Nephron progenitor cell (in vitro differentiated cells): ENCODE measurements around the gene NTHL1.

Source experiments
- DNase-seq: peaks from one replicate; pipeline ENCODE4 v3.0.0; 2021
- H3K27ac Mint-ChIP-seq: 2 replicates; pipeline ENCODE4 v1.8.0; 2021; ENCODE audit warnings: mild to moderate bottlenecking, moderate library complexity, mixed read lengths
- H3K27me3 Mint-ChIP-seq: 2 replicates; pipeline ENCODE4 v1.8.0; 2021; ENCODE audit warnings: mild to moderate bottlenecking, low read depth, mixed read lengths; ENCODE audit not compliant: poor library complexity
- H3K36me3 Mint-ChIP-seq: 2 replicates; pipeline ENCODE4 v1.8.0; 2021; ENCODE audit warnings: low read depth, mixed read lengths
- H3K4me1 Mint-ChIP-seq: 2 replicates; pipeline ENCODE4 v1.8.0; 2021; ENCODE audit warnings: mixed read lengths
- H3K4me3 Mint-ChIP-seq: 2 replicates; pipeline ENCODE4 v1.8.0; 2021; ENCODE audit warnings: mild to moderate bottlenecking, moderate library complexity, mixed read lengths
- H3K9me3 Mint-ChIP-seq: 2 replicates; pipeline ENCODE4 v1.8.0; 2021; ENCODE audit warnings: mild to moderate bottlenecking, moderate library complexity, mixed read lengths
- TF ChIP-seq, protein P1 (sequence below): fragments of 200-600 bp; sonication (generic); IDR thresholded peaks from 2 replicates; pipeline ENCODE4 v1.5.0; 2021; ENCODE audit warnings: antibody characterized with exemption

The NTHL1 gene

DNA sequence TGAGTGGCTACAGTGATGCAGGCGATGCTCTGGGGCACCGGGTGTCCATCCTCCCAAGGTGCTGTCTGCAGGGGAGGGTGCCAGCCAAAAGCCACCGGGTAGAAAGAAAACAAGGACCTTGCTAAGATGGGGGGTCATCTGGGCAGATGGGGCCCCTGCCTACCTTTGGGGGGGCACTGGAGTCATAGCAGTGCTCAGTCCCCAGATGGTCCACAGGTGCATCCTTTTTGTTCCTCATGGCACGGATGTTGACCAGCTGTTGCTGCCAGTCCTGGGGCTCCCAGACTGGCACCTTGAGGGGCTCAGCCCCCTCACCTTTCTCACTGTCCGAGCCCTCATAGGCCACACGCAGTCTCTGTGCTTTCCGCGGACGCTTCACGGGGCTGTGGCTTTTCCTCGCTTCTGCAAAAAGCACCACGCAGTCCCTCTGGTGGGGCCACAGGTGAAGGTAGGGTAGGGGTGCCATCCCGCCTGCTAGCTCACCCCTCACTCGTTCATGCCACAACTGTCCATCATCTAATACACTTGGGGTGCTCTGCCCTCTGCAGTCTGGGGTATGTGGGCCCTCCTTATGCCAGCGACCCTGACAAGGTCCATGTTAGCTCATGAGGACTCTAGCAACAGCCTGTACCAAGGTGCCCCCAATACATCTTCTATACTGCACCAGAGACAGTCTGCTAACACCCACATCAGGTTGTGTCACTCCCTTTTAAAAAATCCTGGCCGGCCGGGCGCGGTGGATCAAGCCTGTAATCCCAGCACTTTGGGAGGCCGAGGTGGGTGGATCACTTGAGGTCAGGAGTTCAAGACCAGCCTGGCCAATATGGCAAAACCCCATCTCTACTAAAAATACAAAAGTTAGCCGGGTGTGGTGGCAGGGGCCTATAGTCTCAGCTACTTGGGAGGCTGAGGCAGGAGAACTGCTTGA, 1.4 kb downstream of the NTHL1 start:
- Mint-ChIP-seq H3K27me3 (peaks cover 3% of the 10 kb centered on the region), H3K36me3 (peaks cover 6% of the 10 kb centered on the region), H3K4me1 (peaks cover 32% of the 10 kb centered on the region), H3K9me3 (no peaks in the 10 kb centered on the region), H3K4me3 (peak overlapping the region; percentile 92), H3K27ac (peak overlapping the region; percentile 58)
- TF ChIP-seq, protein P1, sequence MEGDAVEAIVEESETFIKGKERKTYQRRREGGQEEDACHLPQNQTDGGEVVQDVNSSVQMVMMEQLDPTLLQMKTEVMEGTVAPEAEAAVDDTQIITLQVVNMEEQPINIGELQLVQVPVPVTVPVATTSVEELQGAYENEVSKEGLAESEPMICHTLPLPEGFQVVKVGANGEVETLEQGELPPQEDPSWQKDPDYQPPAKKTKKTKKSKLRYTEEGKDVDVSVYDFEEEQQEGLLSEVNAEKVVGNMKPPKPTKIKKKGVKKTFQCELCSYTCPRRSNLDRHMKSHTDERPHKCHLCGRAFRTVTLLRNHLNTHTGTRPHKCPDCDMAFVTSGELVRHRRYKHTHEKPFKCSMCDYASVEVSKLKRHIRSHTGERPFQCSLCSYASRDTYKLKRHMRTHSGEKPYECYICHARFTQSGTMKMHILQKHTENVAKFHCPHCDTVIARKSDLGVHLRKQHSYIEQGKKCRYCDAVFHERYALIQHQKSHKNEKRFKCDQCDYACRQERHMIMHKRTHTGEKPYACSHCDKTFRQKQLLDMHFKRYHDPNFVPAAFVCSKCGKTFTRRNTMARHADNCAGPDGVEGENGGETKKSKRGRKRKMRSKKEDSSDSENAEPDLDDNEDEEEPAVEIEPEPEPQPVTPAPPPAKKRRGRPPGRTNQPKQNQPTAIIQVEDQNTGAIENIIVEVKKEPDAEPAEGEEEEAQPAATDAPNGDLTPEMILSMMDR = no peak
- DNase-seq = no peak

DNA sequence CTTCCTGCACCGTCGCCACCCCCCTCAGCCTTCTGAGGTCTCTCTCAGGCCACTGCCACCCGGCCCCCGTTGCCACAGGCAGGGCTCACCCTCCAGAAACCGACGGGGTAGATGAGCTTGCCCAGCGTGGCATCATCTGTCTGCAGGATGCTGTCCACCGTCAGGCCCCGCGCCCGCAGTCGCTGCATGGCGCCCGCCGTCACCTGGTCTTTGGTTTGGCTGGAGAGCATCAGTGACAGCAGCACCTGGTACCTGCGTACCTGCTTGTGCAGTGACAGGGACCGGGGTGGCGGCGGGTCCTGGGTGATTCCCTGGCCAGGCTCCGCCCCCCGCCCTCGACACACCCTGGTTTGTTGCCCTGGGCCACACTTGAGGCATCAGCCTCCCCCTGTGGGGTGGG, 3.1 kb downstream of the NTHL1 start:
- Mint-ChIP-seq H3K4me1 (peaks cover 35% of the 10 kb centered on the region), H3K36me3 (peaks cover 4% of the 10 kb centered on the region), H3K27me3 (peaks cover 3% of the 10 kb centered on the region), H3K4me3 (no peak overlapping the region), H3K27ac (no peak overlapping the region), H3K9me3 (no peaks in the 10 kb centered on the region)
- TF ChIP-seq, protein P1 = no peak
- DNase-seq = no peak

DNA sequence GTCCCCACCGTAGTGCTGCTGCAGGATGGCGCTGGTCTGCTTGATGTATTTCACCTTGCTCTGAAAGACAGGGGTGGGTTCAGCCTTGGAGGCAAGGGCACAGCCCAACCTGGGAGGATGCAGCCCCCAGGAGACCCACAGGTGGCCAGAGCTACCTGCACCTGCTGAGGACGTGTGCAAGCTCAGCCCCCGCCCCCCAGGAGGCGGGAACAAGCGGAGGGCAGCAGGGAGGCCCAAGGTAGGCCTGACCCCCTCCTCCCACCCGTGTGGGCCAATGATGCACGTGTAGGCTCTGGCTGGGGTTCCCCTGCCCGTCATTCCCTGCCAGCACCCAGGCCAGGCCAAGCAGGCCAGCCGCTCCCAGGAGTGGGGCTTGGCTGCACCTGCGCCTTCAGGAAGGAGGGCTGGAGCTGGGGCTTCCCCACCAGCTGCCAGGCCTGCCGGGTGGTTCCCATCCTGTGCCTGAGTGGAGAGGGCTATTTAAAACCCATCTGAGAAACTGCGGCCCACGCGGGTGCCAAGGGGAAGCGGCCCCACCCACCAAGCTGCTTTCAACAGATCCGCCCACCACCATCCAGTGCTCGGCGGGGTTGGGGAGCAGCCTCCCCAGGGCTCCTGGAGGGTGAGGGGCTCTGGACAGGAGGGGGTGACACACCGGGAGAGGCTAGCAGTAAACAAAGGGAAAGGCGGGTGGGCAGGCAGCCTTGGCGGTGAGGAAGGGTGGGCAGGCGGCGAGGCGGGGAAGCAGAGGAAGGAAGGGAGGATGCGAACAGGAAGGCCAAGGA, 3.8 kb downstream of the NTHL1 start:
- Mint-ChIP-seq H3K4me1 (peaks cover 37% of the 10 kb centered on the region), H3K36me3 (peaks cover 4% of the 10 kb centered on the region), H3K27me3 (peaks cover 3% of the 10 kb centered on the region), H3K4me3 (no peak overlapping the region), H3K9me3 (no peaks in the 10 kb centered on the region), H3K27ac (no peak overlapping the region)
- no peak for DNase-seq
- TF ChIP-seq, protein P1 = no peak

DNA sequence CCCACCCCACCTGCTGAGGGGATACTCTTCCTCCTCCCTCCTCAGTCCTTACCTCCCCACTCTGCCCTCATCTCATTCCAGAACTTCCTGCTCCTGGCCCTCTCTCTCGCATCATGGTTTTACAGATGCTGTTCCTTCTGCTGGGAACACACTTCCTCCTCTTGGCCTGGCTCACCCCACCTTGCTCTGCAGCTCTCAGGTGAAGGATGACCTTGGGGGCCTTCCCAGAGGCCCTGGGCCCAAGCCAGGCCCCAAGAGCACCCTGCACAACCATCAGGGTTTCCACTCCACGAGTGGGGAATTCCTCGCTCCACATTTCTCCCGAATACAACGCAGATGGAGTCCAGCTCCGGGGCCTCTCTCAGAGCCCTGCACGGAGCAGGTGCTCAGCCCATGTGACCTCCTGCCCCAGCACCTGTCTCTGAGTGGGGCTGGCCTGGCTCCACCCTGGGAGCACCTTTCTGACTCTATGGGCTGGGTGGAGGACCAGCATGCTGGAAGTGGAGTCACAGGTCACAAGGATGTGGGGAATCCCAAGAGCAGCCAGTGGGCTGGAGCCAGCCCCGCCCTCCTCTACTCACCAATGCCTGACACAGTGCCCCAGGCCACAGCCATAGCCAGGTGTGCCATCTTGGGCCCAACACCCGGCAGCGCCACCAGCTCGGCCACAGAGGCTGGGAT, 4.5 kb downstream of the NTHL1 start:
- DNase-seq = no peak
- Mint-ChIP-seq H3K9me3 (no peaks in the 10 kb centered on the region), H3K36me3 (peaks cover 4% of the 10 kb centered on the region), H3K4me1 (peaks cover 35% of the 10 kb centered on the region), H3K4me3 (no peak overlapping the region), H3K27me3 (peaks cover 3% of the 10 kb centered on the region), H3K27ac (peak overlapping the region; percentile 58)
- TF ChIP-seq, protein P1 = no peak

DNA sequence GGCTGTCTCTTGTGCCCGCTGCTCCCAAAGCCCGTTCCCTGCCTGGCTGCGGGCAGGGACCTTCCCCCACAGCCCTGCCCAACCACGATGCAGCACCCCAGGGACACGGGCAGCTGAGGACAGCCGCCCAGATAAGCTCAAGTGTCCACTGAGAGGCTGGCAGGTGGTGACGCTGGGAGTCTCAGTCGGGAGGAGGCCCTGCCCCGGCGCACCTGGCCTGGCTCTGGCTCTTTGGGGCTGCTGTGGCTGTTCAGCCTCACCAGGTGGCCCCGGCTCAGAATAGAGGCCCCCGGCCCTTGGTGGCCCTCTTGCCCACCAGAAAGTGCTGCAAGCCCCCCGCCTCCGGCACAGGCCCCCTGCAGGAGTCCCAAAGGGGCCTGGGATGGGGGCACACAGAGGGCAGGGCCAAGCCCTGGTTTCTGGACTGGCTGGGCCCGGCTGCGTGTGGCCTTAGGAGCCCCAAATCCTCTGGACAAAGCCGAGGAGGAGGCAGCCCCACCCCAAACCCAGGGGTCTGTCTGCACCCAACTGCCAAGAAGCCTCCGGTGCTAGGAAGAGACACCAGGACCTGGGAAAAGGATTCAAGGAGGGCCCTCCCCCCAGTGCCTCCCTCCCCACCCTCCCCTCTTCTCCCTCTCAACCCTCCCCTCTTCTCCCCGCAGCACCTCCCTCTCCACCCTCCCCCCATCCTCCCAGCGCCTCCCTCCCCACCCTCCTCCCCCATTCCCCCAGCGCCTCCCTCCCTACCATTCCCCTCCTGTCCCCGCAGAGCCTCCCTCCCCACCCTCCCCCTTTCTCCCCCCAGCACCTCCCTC, 5.3 kb downstream of the NTHL1 start:
- H3K4me1 Mint-ChIP-seq = peaks cover 41% of the 10 kb centered on the region
- no peak overlapping the region for H3K4me3 Mint-ChIP-seq
- H3K27ac Mint-ChIP-seq = no peak overlapping the region
- H3K9me3 Mint-ChIP-seq = no peaks in the 10 kb centered on the region
- H3K27me3 Mint-ChIP-seq = peaks cover 3% of the 10 kb centered on the region
- TF ChIP-seq, protein P1 = no peak
- DNase-seq = no peak
- H3K36me3 Mint-ChIP-seq = peaks cover 4% of the 10 kb centered on the region
